WTC11 (cell line): Measurements from ENCODE around the gene EFEMP2. TPM values are rescaled to one million over a fixed set of nuclear protein-coding genes. Genes with fewer than 3 reads are reported as not detected.

Experiments used
- ATAC-seq: fragments of 200-7000 bp; cut with Tn5 transposase; 2 replicates; pipeline ENCODE4 v1.10.0; 2021; ENCODE audit warnings: mild to moderate bottlenecking, moderate library complexity
- CTCF ChIA-PET: fragments of 300-600 bp; sonication (Branson Sonifier 250); formaldehyde crosslinking; loops from one replicate; lab custom pipeline; 2021; ENCODE audit warnings: antibody characterized with exemption; lab: Charles Lee
- POLR2A ChIA-PET: fragments of 350-600 bp; sonication (Branson Sonifier 250); formaldehyde crosslinking; loops from one replicate; lab custom pipeline; 2021; ENCODE audit warnings: antibody characterized with exemption; lab: Charles Lee
- DNase-seq: peaks from one replicate; pipeline ENCODE4 v3.0.0; 2021; ENCODE audit warnings: low spot score
- H3K27ac Mint-ChIP-seq: 2 replicates; pipeline ENCODE4 v1.8.0; 2021; ENCODE audit warnings: mixed read lengths
- H3K27me3 Mint-ChIP-seq: 2 replicates; pipeline ENCODE4 v1.8.0; 2021; ENCODE audit warnings: low read depth, mild to moderate bottlenecking, moderate library complexity, mixed read lengths
- H3K36me3 Mint-ChIP-seq: 2 replicates; pipeline ENCODE4 v1.8.0; 2021; ENCODE audit warnings: mixed read lengths
- H3K4me1 Mint-ChIP-seq: 2 replicates; pipeline ENCODE4 v1.8.0; 2022; ENCODE audit warnings: mixed read lengths
- H3K4me3 Mint-ChIP-seq: 2 replicates; pipeline ENCODE4 v1.8.0; 2021; ENCODE audit warnings: mild to moderate bottlenecking, moderate library complexity, mixed read lengths
- H3K9me3 Mint-ChIP-seq: 2 replicates; pipeline ENCODE4 v1.8.0; 2021; ENCODE audit warnings: mixed read lengths
- ATF1 ChIP-seq: sonication (generic); formaldehyde crosslinking; IDR thresholded peaks from 2 replicates; pipeline ENCODE4 v1.8.1; 2023; ENCODE audit warnings: mild to moderate bottlenecking, moderate library complexity, missing genetic modification reagents
- CREB1 ChIP-seq: sonication (generic); formaldehyde crosslinking; IDR thresholded peaks from 2 replicates; pipeline ENCODE4 v1.8.0; 2023; ENCODE audit warnings: mild to moderate bottlenecking, missing genetic modification reagents
- E2F4 ChIP-seq: sonication (generic); formaldehyde crosslinking; IDR thresholded peaks from 2 replicates; pipeline ENCODE4 v1.8.1; 2022; ENCODE audit warnings: low read depth, mild to moderate bottlenecking, moderate library complexity, missing genetic modification reagents, borderline replicate concordance
- E2F5 ChIP-seq: sonication (generic); formaldehyde crosslinking; IDR thresholded peaks from 2 replicates; pipeline ENCODE4 v1.8.1; 2022; ENCODE audit warnings: mild to moderate bottlenecking, moderate library complexity, missing genetic modification reagents
- ELF4 ChIP-seq: sonication (generic); formaldehyde crosslinking; IDR thresholded peaks from 2 replicates; pipeline ENCODE4 v1.8.1; 2022; ENCODE audit warnings: low read depth, mild to moderate bottlenecking, moderate library complexity, missing genetic modification reagents
- ETV6 ChIP-seq: sonication (generic); formaldehyde crosslinking; IDR thresholded peaks from 2 replicates; pipeline ENCODE4 v1.8.1; 2022; ENCODE audit warnings: mild to moderate bottlenecking, missing genetic modification reagents
- JAZF1 ChIP-seq: fragments of 250-450 bp; sonication (Bioruptor Pico); IDR thresholded peaks from 2 replicates; pipeline ENCODE4 v1.9.0; 2021; ENCODE audit warnings: moderate library complexity, mild to moderate bottlenecking, inconsistent platforms
- JUN ChIP-seq: sonication (generic); formaldehyde crosslinking; IDR thresholded peaks from 2 replicates; pipeline ENCODE4 v1.8.0; 2023; ENCODE audit warnings: mild to moderate bottlenecking, missing genetic modification reagents
- MXD4 ChIP-seq: fragments of 250-450 bp; sonication (Bioruptor Pico); IDR thresholded peaks from 2 replicates; pipeline ENCODE4 v1.8.0; 2021; ENCODE audit warnings: mild to moderate bottlenecking, moderate library complexity, borderline replicate concordance
- NFATC4 ChIP-seq: fragments of 250-450 bp; sonication (Bioruptor Pico); IDR thresholded peaks from 2 replicates; pipeline ENCODE4 v1.9.0; 2021; ENCODE audit warnings: mild to moderate bottlenecking
- NR1H2 ChIP-seq: sonication (generic); formaldehyde crosslinking; IDR thresholded peaks from 2 replicates; pipeline ENCODE4 v1.9.0; 2021; ENCODE audit warnings: mild to moderate bottlenecking, moderate library complexity, missing genetic modification reagents
- NR2C2 ChIP-seq: sonication (generic); formaldehyde crosslinking; IDR thresholded peaks from 2 replicates; pipeline ENCODE4 v1.8.0; 2022; ENCODE audit warnings: mild to moderate bottlenecking, missing genetic modification reagents
- NR3C1 ChIP-seq: sonication (generic); formaldehyde crosslinking; conservative IDR thresholded peaks from 2 replicates; pipeline ENCODE4 v1.8.1; 2023; ENCODE audit warnings: low read depth, mild to moderate bottlenecking, missing genetic modification reagents
- RELA ChIP-seq: sonication (generic); formaldehyde crosslinking; IDR thresholded peaks from 2 replicates; pipeline ENCODE4 v1.8.1; 2022; ENCODE audit warnings: missing genetic modification reagents, mild to moderate bottlenecking, borderline replicate concordance
- RORB ChIP-seq: fragments of 250-450 bp; sonication (Bioruptor Pico); IDR thresholded peaks from 2 replicates; pipeline ENCODE4 v1.9.0; 2021; ENCODE audit warnings: mild to moderate bottlenecking
- USF2 ChIP-seq: sonication (generic); formaldehyde crosslinking; IDR thresholded peaks from 2 replicates; pipeline ENCODE4 v1.8.1; 2023; ENCODE audit warnings: mild to moderate bottlenecking, missing genetic modification reagents, moderate library complexity
- ZNF232 ChIP-seq: sonication (generic); formaldehyde crosslinking; IDR thresholded peaks from 2 replicates; pipeline ENCODE4 v1.8.0; 2022; ENCODE audit warnings: mild to moderate bottlenecking, missing genetic modification reagents
- ZNF317 ChIP-seq: sonication (generic); formaldehyde crosslinking; IDR thresholded peaks from 2 replicates; pipeline ENCODE4 v1.8.1; 2023; ENCODE audit warnings: low read depth, mild to moderate bottlenecking, moderate library complexity, missing genetic modification reagents, borderline replicate concordance
- ZNF423 ChIP-seq: fragments of 250-450 bp; sonication (Bioruptor Pico); IDR thresholded peaks from 2 replicates; pipeline ENCODE4 v2.1.2; 2022; ENCODE audit warnings: mild to moderate bottlenecking, moderate library complexity
- total RNA-seq: library from RNA; stranded (reverse); gene quantifications from 3 replicates; pipeline ENCODE4 v1.2.3, GENCODE V29; 2021
- TF ChIP-seq, protein P1 (sequence below): sonication (generic); formaldehyde crosslinking; IDR thresholded peaks from 2 replicates; pipeline ENCODE4 v1.8.0; 2022; ENCODE audit warnings: mild to moderate bottlenecking, missing genetic modification reagents
- TF ChIP-seq, protein P2 (sequence below): sonication (generic); formaldehyde crosslinking; IDR thresholded peaks from 2 replicates; pipeline ENCODE4 v1.8.1; 2023; ENCODE audit warnings: mild to moderate bottlenecking, missing genetic modification reagents
- TF ChIP-seq, protein P3 (sequence below): fragments of 250-450 bp; sonication (Bioruptor Pico); IDR thresholded peaks from 2 replicates; pipeline ENCODE4 v1.9.0; 2021; ENCODE audit warnings: mild to moderate bottlenecking, borderline replicate concordance
- TF ChIP-seq, protein P4 (sequence below): sonication (generic); formaldehyde crosslinking; IDR thresholded peaks from 2 replicates; pipeline ENCODE4 v1.8.1; 2023; ENCODE audit warnings: mild to moderate bottlenecking, missing genetic modification reagents

EFEMP2 gene
- total RNA-seq, 1 experiment from 2014 or later: 14.2 TPM

- peaks cover 24% of the 10 kb centered on the region for H3K4me1 Mint-ChIP-seq
- H3K27me3 Mint-ChIP-seq: no peaks in the 10 kb centered on the region
- DNase-seq: peak; percentile 98
- H3K36me3 Mint-ChIP-seq: peaks cover 43% of the 10 kb centered on the region
- peak within 1 kb of the TSS; percentile 100 for H3K27ac Mint-ChIP-seq
- POLR2A ChIA-PET: interaction anchor here (0.7 to 4.2 kb wide), 12 partner anchors 11 to 359 kb away, joined by 3 to 90 read pairs (median 4); partner anchors contain the start of genes CCDC85B, CST6, EFEMP2 and FIBP
- H3K9me3 Mint-ChIP-seq: no peaks in the 10 kb centered on the region
- CTCF ChIA-PET: interaction anchor here (1.0 to 16.6 kb wide), 18 partner anchors 7 to 442 kb away, joined by 3 to 539 read pairs (median 12); partner anchors contain the start of genes AP5B1, BANF1, CCDC85B and EFEMP2
- peak; percentile 62 for ATAC-seq
- peak within 1 kb of the TSS; percentile 91 for H3K4me3 Mint-ChIP-seq
- TF ChIP-seq NR2C2 (CRISPR knock-in tag) (no peak), ELF4 (CRISPR knock-in tag) (no peak), JUN (CRISPR knock-in tag) (no peak), ZNF317 (CRISPR knock-in tag) (no peak), JAZF1 (CRISPR knock-in tag) (no peak), E2F5 (CRISPR knock-in tag) (peak; percentile 94), ETV6 (peak; percentile 89), ATF1 (CRISPR knock-in tag) (no peak), RELA (CRISPR knock-in tag) (no peak), RORB (no peak), CREB1 (CRISPR knock-in tag) (no peak), E2F4 (CRISPR knock-in tag) (peak; percentile 72; the same call in 1 of the 2 replicates), ZNF423 (CRISPR knock-in tag) (no peak), NFATC4 (peak; percentile 72; the same call in 1 of the 2 replicates), NR3C1 (CRISPR knock-in tag) (no peak), MXD4 (CRISPR knock-in tag) (no peak), ZNF232 (no peak), USF2 (CRISPR knock-in tag) (no peak), NR1H2 (CRISPR knock-in tag) (no peak)
- TF ChIP-seq, protein P1, sequence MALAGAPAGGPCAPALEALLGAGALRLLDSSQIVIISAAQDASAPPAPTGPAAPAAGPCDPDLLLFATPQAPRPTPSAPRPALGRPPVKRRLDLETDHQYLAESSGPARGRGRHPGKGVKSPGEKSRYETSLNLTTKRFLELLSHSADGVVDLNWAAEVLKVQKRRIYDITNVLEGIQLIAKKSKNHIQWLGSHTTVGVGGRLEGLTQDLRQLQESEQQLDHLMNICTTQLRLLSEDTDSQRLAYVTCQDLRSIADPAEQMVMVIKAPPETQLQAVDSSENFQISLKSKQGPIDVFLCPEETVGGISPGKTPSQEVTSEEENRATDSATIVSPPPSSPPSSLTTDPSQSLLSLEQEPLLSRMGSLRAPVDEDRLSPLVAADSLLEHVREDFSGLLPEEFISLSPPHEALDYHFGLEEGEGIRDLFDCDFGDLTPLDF (CRISPR knock-in tag): no peak
- TF ChIP-seq, protein P2, sequence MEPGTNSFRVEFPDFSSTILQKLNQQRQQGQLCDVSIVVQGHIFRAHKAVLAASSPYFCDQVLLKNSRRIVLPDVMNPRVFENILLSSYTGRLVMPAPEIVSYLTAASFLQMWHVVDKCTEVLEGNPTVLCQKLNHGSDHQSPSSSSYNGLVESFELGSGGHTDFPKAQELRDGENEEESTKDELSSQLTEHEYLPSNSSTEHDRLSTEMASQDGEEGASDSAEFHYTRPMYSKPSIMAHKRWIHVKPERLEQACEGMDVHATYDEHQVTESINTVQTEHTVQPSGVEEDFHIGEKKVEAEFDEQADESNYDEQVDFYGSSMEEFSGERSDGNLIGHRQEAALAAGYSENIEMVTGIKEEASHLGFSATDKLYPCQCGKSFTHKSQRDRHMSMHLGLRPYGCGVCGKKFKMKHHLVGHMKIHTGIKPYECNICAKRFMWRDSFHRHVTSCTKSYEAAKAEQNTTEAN (CRISPR knock-in tag): peak; percentile 61; the same call in 1 of the 2 replicates
- TF ChIP-seq, protein P3, sequence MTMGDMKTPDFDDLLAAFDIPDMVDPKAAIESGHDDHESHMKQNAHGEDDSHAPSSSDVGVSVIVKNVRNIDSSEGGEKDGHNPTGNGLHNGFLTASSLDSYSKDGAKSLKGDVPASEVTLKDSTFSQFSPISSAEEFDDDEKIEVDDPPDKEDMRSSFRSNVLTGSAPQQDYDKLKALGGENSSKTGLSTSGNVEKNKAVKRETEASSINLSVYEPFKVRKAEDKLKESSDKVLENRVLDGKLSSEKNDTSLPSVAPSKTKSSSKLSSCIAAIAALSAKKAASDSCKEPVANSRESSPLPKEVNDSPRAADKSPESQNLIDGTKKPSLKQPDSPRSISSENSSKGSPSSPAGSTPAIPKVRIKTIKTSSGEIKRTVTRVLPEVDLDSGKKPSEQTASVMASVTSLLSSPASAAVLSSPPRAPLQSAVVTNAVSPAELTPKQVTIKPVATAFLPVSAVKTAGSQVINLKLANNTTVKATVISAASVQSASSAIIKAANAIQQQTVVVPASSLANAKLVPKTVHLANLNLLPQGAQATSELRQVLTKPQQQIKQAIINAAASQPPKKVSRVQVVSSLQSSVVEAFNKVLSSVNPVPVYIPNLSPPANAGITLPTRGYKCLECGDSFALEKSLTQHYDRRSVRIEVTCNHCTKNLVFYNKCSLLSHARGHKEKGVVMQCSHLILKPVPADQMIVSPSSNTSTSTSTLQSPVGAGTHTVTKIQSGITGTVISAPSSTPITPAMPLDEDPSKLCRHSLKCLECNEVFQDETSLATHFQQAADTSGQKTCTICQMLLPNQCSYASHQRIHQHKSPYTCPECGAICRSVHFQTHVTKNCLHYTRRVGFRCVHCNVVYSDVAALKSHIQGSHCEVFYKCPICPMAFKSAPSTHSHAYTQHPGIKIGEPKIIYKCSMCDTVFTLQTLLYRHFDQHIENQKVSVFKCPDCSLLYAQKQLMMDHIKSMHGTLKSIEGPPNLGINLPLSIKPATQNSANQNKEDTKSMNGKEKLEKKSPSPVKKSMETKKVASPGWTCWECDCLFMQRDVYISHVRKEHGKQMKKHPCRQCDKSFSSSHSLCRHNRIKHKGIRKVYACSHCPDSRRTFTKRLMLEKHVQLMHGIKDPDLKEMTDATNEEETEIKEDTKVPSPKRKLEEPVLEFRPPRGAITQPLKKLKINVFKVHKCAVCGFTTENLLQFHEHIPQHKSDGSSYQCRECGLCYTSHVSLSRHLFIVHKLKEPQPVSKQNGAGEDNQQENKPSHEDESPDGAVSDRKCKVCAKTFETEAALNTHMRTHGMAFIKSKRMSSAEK (CRISPR knock-in tag): no peak
- TF ChIP-seq, protein P4, sequence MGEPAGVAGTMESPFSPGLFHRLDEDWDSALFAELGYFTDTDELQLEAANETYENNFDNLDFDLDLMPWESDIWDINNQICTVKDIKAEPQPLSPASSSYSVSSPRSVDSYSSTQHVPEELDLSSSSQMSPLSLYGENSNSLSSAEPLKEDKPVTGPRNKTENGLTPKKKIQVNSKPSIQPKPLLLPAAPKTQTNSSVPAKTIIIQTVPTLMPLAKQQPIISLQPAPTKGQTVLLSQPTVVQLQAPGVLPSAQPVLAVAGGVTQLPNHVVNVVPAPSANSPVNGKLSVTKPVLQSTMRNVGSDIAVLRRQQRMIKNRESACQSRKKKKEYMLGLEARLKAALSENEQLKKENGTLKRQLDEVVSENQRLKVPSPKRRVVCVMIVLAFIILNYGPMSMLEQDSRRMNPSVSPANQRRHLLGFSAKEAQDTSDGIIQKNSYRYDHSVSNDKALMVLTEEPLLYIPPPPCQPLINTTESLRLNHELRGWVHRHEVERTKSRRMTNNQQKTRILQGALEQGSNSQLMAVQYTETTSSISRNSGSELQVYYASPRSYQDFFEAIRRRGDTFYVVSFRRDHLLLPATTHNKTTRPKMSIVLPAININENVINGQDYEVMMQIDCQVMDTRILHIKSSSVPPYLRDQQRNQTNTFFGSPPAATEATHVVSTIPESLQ (CRISPR knock-in tag): no peak
Observed at GRCh38 chr11:65857853-65858680, 14.5 kb downstream of the EFEMP2 start, which contains the start of gene CFL1. Gene CFL1, minus strand, starts transcription at chr11:65858180. Its CDS starts 81 bp downstream, at chr11:65858099.
